Measurements from ENCODE around the gene CACNA1S. TPM values are rescaled to one million over a fixed set of nuclear protein-coding genes. Genes with fewer than 3 reads are reported as not detected.

The CACNA1S gene
- total and polyA plus RNA-seq, 2 of the 13 experiments (the other 11 are each of a cell fraction or from before 2014, with no cell fraction given) = not detected

- no peak for TF ChIP-seq IRF9 (CRISPR knock-in tag; IDR thresholded peaks at IDR 0.05; ENCODE audit: borderline replicate concordance)
- no peak for TF ChIP-seq RELA (CRISPR knock-in tag; IDR thresholded peaks at IDR 0.05)
- no peak for TF ChIP-seq PAWR (CRISPR knock-in tag; IDR thresholded peaks at IDR 0.05; ENCODE audit: borderline replicate concordance)
- TF ChIP-seq CENPT (CRISPR knock-in tag; IDR thresholded peaks at IDR 0.05; ENCODE audit: low read depth) = no peak
- TF ChIP-seq ISL2 (CRISPR knock-in tag; IDR thresholded peaks at IDR 0.05) = no peak
- no peak for TF ChIP-seq ZNF274 (CRISPR knock-in tag; IDR thresholded peaks at IDR 0.05)
- no peak for TF ChIP-seq STAG1 (CRISPR knock-in tag; IDR thresholded peaks at IDR 0.05)
- TF ChIP-seq TBX2 (CRISPR knock-in tag; IDR thresholded peaks at IDR 0.05; ENCODE audit: borderline replicate concordance) = no peak
- TF ChIP-seq CENPBD1 (CRISPR knock-in tag; IDR thresholded peaks at IDR 0.05; ENCODE audit: borderline replicate concordance, low read depth) = no peak
- no peak for TF ChIP-seq MAZ (IDR thresholded peaks at IDR 0.05; ENCODE audit: borderline replicate concordance, low read depth, low read length)
- no peak for TF ChIP-seq MAZ (CRISPR knock-in tag; IDR thresholded peaks at IDR 0.05; ENCODE audit: low read depth)
- no peak for TF ChIP-seq PAF1 (CRISPR knock-in tag; IDR thresholded peaks at IDR 0.05)
- no peak for TF ChIP-seq ZNF260 (CRISPR knock-in tag; IDR thresholded peaks at IDR 0.05; ENCODE audit: borderline replicate concordance, low read depth)
- TF ChIP-seq NR2F1 (CRISPR knock-in tag; IDR thresholded peaks at IDR 0.05) = peak in 1 of 2 experiments; percentile 58; a peak in 1 of 4 replicates
- no peak for TF ChIP-seq ZBTB10 (CRISPR knock-in tag; IDR thresholded peaks at IDR 0.05; ENCODE audit: borderline replicate concordance)
- no peak for TF ChIP-seq ZNF747 (CRISPR knock-in tag; IDR thresholded peaks at IDR 0.05; ENCODE audit: borderline replicate concordance)
- no peak for TF ChIP-seq NPAS2 (CRISPR knock-in tag; IDR thresholded peaks at IDR 0.05; ENCODE audit: borderline replicate concordance)
- no peak for TF ChIP-seq HNRNPL (IDR thresholded peaks at IDR 0.05; ENCODE audit: low read depth, low read length)
- TF ChIP-seq ZBTB26 (CRISPR knock-in tag; IDR thresholded peaks at IDR 0.05; ENCODE audit: borderline replicate concordance) = no peak
- TF ChIP-seq ZNF773 (CRISPR knock-in tag; IDR thresholded peaks at IDR 0.05; ENCODE audit: borderline replicate concordance) = no peak
- TF ChIP-seq ZNF709 (CRISPR knock-in tag; IDR thresholded peaks at IDR 0.05) = no peak
- TF ChIP-seq HNF4A (CRISPR knock-in tag; IDR thresholded peaks at IDR 0.05) = 0 out of 2 replicates have a peak, but pooled peaks have one; percentile 18
- TF ChIP-seq ZNF761 (CRISPR knock-in tag; conservative IDR thresholded peaks at IDR 0.05) = no peak
Measured at GRCh38 chr1:201023920-201024624, 88.2 kb downstream of the CACNA1S start (continued).
